ENCODE measurements around the gene TDRD9.

DNA sequence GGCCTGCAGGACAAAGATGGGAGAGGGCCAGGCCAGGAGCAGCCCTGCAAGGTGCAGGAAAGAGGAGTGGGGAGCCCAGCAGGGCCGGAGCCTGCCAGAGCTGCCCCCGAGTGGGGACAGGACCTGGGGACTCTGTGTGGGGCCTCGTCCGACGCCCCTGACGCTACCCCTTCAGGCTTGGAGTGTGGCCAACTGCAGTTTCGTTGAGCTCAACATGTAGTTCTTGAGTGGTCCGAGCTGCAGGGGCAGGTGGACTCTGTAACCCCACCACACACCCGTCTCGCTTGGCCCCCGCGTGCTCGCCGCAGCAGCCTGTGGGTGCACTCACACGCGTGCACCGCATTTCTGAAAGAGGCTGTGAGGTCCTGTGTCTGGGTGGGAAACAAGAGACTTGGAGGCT, 159.2 kb downstream of the TDRD9 start:
- TF ChIP-seq POLR2AphosphoS5 (IDR thresholded peaks at IDR 0.05; ENCODE audit: borderline replicate concordance, low read depth, low read length) (no peak), EZH2 (IDR thresholded peaks at IDR 0.05) (no peak), FOXP2 (optimal IDR thresholded peaks at IDR 0.05; ENCODE audit: control extremely low read depth, extremely low read length, insufficient read depth) (no peak)
